T1000 (cell line): Measurements from ENCODE around the gene ITPRID1.
"Not testable (repeated sequence)": the region's sequence is repeated elsewhere in the genome, so short reads cannot be mapped to it uniquely, and the experiment has no call there.

ENCODE experiments used
- DNase-seq: peaks from one replicate; lab custom pipeline; 2025; ENCODE audit warnings: mixed read lengths; lab: John Stamatoyannopoulos, UW

The ITPRID1 gene

GRCh38 chr7:31516680-31517502 is 3.0 kb downstream of the ITPRID1 start:
- DNase-seq: no peak

- DNase-seq: no peak
Observed at GRCh38 chr7:31517513-31517912, 3.6 kb downstream of the ITPRID1 start.

GRCh38 chr7:31518766-31519165 is 4.9 kb downstream of the ITPRID1 start:
- DNase-seq: no peak

DNA sequence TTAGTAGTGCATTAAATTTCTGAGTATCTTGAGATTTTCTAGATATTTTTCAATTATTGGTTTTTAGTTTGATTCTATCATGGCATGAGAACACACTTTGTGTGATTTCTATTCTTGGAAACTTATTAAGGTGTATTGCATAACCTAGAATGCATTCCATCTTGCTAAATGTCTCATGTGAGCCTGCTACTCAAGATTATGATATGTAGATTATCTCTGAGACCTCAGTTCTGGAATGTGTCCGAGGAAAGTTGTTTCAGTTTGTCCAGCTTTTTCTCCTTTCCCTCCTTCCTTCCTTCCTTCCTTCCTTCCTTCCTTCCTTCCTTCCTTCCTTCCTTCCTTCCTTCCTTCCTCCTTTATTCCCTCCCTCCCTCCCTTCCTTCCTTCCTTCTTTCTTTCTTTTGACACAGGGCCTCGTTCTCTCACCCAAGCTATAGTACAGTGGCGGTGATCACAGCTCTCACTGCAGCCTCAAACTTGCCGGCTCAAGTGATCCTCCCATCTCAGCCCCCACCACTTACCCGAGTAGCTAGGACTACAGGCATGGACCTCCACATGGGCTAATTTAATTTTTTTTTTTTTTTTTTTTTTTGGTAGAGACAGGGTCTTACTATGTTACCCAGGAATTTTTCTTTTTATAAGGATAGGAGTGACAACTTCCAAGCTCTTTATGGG is 7.6 kb downstream of the ITPRID1 start:
- DNase-seq: no peak

- DNase-seq: no peak
Observed at GRCh38 chr7:31526864-31527263, 13.0 kb downstream of the ITPRID1 start.

DNA sequence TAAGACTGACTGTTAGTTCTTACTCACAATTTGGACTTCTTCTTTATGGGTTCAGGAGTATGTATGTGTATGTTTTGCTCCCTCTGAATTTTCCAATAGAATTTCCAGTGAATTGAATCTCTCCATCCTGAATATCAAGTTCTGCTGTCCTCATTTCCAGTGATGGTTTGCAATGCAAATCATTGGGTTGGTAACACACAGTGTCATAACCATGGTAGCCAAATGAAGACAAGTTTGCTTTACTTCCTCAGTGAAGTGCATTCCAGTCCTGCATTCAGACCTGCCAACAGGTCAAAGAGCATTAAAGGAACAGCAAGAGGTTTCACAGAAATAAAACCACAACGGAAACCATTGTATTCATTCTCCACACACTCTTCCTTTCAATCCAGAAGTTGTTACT is 15.2 kb downstream of the ITPRID1 start:
- no peak for DNase-seq

DNA sequence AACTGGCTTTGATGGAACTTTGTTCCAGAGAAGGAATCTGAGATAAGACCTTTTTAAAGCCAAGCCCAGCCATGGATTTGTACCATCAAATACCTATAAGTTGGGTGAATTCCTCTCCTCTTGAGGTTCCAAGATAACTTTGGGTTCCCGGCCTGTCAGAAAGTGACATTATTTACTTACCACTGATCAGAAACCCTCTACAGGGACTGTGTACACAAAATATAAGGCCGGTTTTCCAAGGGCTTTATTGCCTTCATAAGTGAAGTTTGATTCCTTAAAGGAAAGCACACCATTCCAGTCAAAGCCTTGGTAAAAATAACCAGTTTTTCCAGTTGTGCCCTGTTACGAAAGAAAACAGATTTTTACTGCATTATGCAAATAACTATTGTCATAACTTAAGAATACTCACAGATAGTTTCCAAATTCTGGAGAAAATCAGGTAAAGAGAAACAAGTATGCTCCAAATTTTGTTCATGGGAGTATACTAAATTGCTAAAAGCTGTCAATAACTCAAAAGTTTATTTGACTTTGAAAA is 26.8 kb downstream of the ITPRID1 start:
- not testable (repeated sequence) for DNase-seq

DNA sequence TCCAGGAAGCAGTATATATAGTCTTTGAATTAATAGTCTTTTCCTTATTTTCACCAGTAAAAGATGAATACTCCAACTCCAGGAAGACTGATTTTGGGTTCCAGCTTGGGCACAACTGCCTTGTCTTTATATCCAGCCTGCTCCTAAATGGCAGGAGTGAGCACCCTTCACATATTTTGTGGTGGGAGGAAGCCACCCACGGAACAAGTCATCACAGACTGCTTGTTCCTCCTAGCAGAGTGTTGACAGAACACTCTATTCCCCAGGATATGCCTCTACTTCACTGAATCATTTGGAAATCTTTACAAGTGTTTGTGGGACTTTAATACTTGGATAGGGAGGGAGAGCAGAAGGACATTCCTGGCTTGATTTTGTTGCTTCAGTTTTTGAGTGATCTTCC is 31.7 kb downstream of the ITPRID1 start:
- no peak for DNase-seq

GRCh38 chr7:31549611-31550010 is 35.7 kb downstream of the ITPRID1 start:
- no peak for DNase-seq

- no peak for DNase-seq
Observed at GRCh38 chr7:31550432-31550831, 36.5 kb downstream of the ITPRID1 start.

- DNase-seq: no peak
Observed at GRCh38 chr7:31553661-31554081, 39.8 kb downstream of the ITPRID1 start.

DNA sequence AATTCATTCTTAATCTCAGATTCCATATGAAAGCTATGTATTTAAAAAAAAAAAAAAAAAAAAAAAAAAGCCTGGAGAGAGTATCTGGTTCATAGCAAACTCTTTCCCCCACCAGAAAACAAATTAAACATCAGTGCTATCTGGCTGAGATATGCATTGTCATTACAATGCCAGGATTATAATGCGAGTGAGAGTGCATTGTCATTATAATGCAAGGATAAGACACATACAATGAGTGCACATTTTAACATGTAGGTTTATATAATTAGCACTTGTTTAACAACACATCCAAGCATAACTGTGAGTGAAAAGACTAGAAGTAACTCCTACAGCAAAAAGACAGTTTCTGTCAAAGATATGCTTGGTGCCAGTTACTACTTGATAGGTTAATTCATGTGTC is 48.1 kb downstream of the ITPRID1 start:
- no peak for DNase-seq

- DNase-seq: no peak
Observed at GRCh38 chr7:31563522-31563921, 49.6 kb downstream of the ITPRID1 start.

GRCh38 chr7:31563951-31564350 is 50.1 kb downstream of the ITPRID1 start:
- DNase-seq: no peak

DNA sequence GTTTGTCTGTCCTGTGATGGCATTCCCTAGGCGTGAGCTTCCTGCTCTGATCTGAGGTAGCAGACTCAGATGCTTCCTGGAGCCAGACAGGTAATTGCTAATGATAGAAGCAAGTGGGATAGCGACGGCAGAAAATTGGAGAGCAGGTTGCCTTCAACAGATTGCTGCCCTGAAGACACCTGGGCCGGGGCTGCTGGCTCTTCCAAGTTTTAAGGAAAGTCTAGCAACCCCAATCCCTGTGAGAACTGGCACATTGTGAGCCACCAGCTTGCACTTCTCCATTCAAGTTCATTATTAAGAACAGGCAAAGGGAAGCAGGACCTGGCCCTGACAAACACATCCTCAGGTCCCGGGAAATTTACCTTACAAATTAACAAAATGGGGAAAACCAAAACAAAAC is 50.8 kb downstream of the ITPRID1 start:
- DNase-seq: no peak

DNA sequence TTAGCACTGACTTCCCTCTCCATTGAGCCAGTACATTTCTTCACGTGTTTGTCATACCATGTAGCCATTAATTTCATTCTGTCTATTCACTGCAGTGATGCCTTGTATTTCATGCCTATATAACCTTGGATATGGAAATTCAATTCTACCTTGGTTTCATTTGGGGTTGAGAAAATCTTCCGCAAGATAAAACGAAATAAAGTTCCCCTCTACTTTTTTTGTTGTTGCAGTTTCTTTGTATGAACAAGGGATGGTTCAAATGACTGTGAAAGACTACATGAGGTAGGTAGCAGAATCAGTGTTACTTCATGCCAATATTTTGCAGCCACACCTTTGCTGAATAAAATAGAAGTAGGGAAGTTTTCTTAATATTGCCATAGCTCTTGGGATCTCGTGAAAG is 55.6 kb downstream of the ITPRID1 start:
- DNase-seq: no peak

GRCh38 chr7:31583526-31583925 is 69.6 kb downstream of the ITPRID1 start:
- DNase-seq: no peak

DNA sequence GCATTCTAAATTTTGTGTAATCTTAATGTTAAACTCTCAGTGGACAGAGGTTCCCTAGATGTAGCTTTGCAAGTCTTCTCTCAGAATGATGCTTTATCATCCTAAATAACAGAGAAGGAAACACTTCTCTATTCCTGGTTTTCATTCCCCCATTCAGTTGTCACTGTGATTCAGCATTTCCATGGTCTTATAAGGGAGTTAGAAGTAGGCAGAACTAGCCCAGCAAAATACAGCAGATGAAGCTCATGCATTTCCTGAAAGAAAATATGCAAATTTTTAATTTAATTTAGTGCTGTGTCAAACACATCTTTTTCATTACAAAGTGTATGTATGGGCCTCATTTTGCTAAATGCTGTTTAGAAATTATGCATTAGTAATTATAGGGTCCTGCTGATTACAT is 70.1 kb downstream of the ITPRID1 start:
- no peak for DNase-seq

- DNase-seq: no peak
Observed at GRCh38 chr7:31595390-31595789, 81.5 kb downstream of the ITPRID1 start.

DNA sequence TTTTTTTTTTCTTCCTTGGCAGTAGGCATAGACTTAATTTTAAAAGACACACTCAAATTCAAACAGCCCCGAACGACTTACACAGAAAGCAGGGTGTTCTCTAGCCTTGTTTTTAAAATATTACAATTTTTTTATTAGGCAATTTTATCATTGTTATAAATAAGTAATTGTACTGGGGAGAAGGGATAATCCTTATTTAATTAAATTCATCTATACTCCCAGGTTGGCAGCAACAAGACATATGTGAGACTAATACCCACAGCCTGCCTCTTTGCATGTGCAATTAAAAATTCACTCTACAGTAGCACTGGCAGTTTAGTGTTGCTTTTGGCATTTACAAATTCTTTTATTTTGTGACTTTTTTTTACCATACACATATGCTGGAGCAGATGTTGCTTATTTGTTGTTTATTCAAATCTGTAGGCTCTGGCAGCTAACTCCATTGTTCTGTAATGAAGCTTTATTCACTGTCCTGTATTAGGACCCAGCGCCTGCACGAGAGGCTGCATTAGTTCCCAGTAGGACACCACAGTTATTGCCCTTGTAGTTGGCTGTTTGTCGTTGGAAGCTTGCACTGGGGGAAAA is 88.2 kb downstream of the ITPRID1 start:
- DNase-seq: no peak

GRCh38 chr7:31603046-31603445 is 89.2 kb downstream of the ITPRID1 start:
- DNase-seq: no peak

DNA sequence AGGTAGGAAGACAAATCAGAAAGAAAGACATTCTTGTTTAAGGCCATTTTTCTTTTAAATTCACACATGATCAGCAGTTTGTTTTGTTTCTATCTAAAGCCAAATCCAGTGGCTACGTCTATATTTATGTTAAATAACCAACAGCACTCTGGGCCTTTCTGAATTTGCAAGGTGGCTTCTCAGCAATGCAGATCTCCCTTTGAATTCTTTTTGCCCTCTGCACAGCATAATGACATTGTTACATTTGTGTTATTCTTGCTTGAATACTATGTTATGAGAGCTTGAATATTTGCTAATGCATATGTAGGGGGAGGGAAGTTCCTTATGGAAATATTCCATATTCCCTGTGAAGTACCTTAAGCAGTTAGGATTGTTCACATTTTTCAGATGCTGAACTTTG is 99.7 kb downstream of the ITPRID1 start:
- DNase-seq: no peak

DNA sequence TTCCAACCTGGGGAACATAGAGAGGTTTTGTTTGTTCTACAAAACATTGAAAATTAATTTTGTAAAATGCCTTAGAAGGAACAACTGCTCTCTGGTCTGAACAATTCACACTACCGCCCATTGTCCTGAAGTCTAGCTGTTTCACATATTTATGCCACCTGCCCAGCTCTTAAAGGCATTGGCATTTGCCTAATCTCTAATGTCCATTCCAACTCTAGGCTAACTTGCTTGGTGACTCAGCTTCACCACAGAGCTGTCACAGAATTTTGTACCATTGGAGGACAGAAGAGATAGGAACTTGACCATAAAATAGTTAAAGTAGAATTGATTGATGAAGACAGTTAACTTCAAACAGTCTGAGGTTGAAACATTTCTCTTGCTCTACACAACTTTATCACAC is 119.6 kb downstream of the ITPRID1 start:
- no peak for DNase-seq
